ENCODE data around the gene SIX5. TPM values are rescaled to one million over a fixed set of nuclear protein-coding genes. Genes with fewer than 3 reads are reported as not detected.
"Not testable (repeated sequence)": the region's sequence is repeated elsewhere in the genome, so short reads cannot be mapped to it uniquely, and the experiment has no call there.

SIX5 gene
- total RNA-seq, 1 experiment from 2014 or later = 23.6 TPM

DNA sequence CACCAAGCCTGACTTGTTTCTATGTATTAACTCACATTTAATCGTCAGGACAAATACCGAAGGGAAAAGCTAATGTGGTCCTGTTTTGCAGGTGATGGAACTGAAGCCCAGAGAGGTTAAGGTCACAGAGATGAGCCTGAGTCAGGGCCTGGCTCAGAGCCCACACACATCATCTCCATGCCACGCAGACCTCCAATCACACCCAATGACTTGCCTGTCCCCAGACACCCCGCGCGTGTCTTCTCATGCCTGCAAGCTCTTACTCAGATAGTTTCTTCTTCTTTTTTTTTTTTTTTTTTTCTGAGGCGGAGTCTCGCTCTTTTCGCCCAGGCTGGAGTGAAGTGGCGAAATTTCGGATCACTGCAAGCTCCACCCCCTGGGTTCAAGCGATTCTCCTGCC lies 16.4 kb downstream of the SIX5 start:
- no TSS peak for BruUV-seq (replicated peaks)

DNA sequence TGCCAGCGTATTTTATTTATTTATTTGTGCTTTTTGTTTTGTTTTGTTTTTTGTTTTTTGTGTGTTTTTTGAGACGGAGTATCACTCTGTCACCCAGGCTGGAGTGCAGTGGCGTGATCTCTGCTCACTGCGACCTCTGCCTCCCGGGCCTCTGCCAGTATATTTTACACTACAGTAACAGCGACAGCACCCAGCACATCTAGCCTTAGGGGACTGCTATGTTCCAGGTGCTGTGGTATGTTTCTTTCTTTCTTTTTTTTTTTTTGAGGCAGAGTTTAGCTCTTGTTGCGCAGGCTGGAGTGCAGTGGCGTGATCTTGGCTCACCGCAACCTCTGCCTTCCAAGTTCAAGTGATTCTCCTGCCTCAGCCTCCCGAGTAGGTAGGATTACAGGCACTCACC lies 17.6 kb downstream of the SIX5 start:
- BruUV-seq (replicated peaks); H3K4me1 ChIP-seq (ENCODE audit: insufficient read depth, low read length, poor library complexity, severe bottlenecking); H3K36me3 ChIP-seq (ENCODE audit: insufficient read depth, low read length, poor library complexity, severe bottlenecking); H3K27ac ChIP-seq (ENCODE audit: low read depth, low read length, poor library complexity, severe bottlenecking); H3K4me3 ChIP-seq (ENCODE audit: low read depth, low read length, poor library complexity, severe bottlenecking); DNase-seq (ENCODE audit: low spot score); intact Hi-C loops (cut with micrococcal nuclease; ENCODE audit: unreplicated experiment); H3K9me3 ChIP-seq (ENCODE audit: low read depth, low read length, poor library complexity, severe bottlenecking); H3K27me3 ChIP-seq (replicated peaks; ENCODE audit: insufficient read depth, low read depth, low read length, poor library complexity): not testable (repeated sequence)
- ChIA-PET CTCF (interaction anchor here (0.6 kb wide), 1 partner anchor 1006 kb away, joined by 11 read pairs; no protein-coding TSS in a partner anchor), POLR2A (ENCODE audit: low non-redundant PET) (interaction anchor here (0.6 to 0.7 kb wide), 2 partner anchors 9 to 16 kb away, joined by 4 to 8 read pairs; no protein-coding TSS in a partner anchor)

More for the DNA sequence above, 16.4 kb downstream of the SIX5 start:
- Histone ChIP-seq H3K9me3 (ENCODE audit: low read depth, low read length, poor library complexity, severe bottlenecking) (no peaks in the 10 kb centered on the region), H3K4me1 (ENCODE audit: insufficient read depth, low read length, poor library complexity, severe bottlenecking) (no peaks in the 10 kb centered on the region), H3K36me3 (ENCODE audit: insufficient read depth, low read length, poor library complexity, severe bottlenecking) (no peaks in the 10 kb centered on the region), H3K4me3 (ENCODE audit: low read depth, low read length, poor library complexity, severe bottlenecking) (no peak overlapping the region), H3K27me3 (replicated peaks; ENCODE audit: insufficient read depth, low read depth, low read length, poor library complexity) (no peaks in the 10 kb centered on the region), H3K27ac (ENCODE audit: low read depth, low read length, poor library complexity, severe bottlenecking) (no peak overlapping the region)
- CTCF ChIA-PET = no interaction called here
- no peak for TF ChIP-seq EZH2 (IDR thresholded peaks at IDR 0.05; ENCODE audit: borderline replicate concordance, low read depth, low read length, poor library complexity, severe bottlenecking)
- TF ChIP-seq, protein P1, sequence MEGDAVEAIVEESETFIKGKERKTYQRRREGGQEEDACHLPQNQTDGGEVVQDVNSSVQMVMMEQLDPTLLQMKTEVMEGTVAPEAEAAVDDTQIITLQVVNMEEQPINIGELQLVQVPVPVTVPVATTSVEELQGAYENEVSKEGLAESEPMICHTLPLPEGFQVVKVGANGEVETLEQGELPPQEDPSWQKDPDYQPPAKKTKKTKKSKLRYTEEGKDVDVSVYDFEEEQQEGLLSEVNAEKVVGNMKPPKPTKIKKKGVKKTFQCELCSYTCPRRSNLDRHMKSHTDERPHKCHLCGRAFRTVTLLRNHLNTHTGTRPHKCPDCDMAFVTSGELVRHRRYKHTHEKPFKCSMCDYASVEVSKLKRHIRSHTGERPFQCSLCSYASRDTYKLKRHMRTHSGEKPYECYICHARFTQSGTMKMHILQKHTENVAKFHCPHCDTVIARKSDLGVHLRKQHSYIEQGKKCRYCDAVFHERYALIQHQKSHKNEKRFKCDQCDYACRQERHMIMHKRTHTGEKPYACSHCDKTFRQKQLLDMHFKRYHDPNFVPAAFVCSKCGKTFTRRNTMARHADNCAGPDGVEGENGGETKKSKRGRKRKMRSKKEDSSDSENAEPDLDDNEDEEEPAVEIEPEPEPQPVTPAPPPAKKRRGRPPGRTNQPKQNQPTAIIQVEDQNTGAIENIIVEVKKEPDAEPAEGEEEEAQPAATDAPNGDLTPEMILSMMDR (conservative IDR thresholded peaks at IDR 0.05; ENCODE audit: low read depth, low read length) = no peak
- DNase-seq (ENCODE audit: low spot score) = no peak
- intact Hi-C loops (cut with micrococcal nuclease; ENCODE audit: unreplicated experiment) = no loop called here
- POLR2A ChIA-PET (ENCODE audit: low non-redundant PET) = no interaction called here

DNA sequence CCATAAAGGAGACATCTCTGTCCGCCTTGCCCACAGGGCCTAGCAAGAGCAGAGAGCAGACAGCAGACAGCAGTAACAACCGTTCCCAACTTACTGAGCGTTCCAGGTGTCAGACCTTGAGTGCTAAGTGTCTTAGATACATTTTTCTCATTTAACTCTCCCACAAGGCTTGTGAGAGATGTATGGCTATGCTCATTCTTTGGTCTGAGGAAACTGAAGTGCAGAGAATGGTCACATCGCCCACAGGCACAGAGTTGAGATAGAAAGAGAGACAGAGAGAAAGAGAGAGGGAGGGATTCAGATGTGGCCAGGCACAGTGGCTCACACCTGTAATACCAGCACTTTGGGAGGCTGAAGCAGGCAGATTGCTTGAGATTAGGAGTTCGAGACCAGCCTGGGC lies 21.5 kb downstream of the SIX5 start:
- no peak overlapping the region for H3K4me3 ChIP-seq (ENCODE audit: low read depth, low read length, poor library complexity, severe bottlenecking)
- H3K27me3 ChIP-seq (replicated peaks; ENCODE audit: insufficient read depth, low read depth, low read length, poor library complexity) = no peaks in the 10 kb centered on the region
- H3K27ac ChIP-seq (ENCODE audit: low read depth, low read length, poor library complexity, severe bottlenecking) = no peak overlapping the region
- no peaks in the 10 kb centered on the region for H3K36me3 ChIP-seq (ENCODE audit: insufficient read depth, low read length, poor library complexity, severe bottlenecking)
- ChIA-PET POLR2A (ENCODE audit: low non-redundant PET) (no interaction called here), CTCF (no interaction called here)
- intact Hi-C loops (cut with micrococcal nuclease; ENCODE audit: unreplicated experiment) = no loop called here
- no peaks in the 10 kb centered on the region for H3K9me3 ChIP-seq (ENCODE audit: low read depth, low read length, poor library complexity, severe bottlenecking)
- BruUV-seq (replicated peaks) = no TSS peak
- DNase-seq (ENCODE audit: low spot score) = no peak
- no peaks in the 10 kb centered on the region for H3K4me1 ChIP-seq (ENCODE audit: insufficient read depth, low read length, poor library complexity, severe bottlenecking)
- no peak for TF ChIP-seq EZH2 (IDR thresholded peaks at IDR 0.05; ENCODE audit: borderline replicate concordance, low read depth, low read length, poor library complexity, severe bottlenecking)
- TF ChIP-seq, protein P1 (conservative IDR thresholded peaks at IDR 0.05; ENCODE audit: low read depth, low read length) = no peak

DNA sequence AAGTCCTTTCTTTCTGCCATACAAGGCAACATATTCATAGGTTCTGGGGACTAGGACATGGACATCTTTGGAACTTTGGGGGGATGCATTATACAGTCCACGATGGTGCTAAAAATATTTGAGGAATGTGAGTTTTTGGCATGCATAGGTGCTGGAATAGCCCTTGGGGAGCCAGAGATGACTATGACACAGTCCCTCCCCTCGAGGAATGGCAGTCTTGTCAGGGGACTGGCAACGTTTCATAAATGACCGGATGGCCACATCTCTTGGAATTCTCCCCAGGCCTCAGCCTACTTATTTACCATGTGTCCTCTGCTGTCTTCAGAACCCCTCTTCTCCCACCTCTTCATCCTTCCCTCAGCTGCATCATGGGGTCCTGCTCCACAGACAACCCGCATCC lies 22.2 kb downstream of the SIX5 start:
- no peak for TF ChIP-seq EZH2 (IDR thresholded peaks at IDR 0.05; ENCODE audit: borderline replicate concordance, low read depth, low read length, poor library complexity, severe bottlenecking)
- TF ChIP-seq, protein P1 (conservative IDR thresholded peaks at IDR 0.05; ENCODE audit: low read depth, low read length) = no peak
- intact Hi-C loops (cut with micrococcal nuclease; ENCODE audit: unreplicated experiment) = no loop called here
- Histone ChIP-seq H3K4me1 (ENCODE audit: insufficient read depth, low read length, poor library complexity, severe bottlenecking) (no peaks in the 10 kb centered on the region), H3K4me3 (ENCODE audit: low read depth, low read length, poor library complexity, severe bottlenecking) (no peak overlapping the region), H3K9me3 (ENCODE audit: low read depth, low read length, poor library complexity, severe bottlenecking) (no peaks in the 10 kb centered on the region), H3K27me3 (replicated peaks; ENCODE audit: insufficient read depth, low read depth, low read length, poor library complexity) (no peaks in the 10 kb centered on the region), H3K27ac (ENCODE audit: low read depth, low read length, poor library complexity, severe bottlenecking) (no peak overlapping the region), H3K36me3 (ENCODE audit: insufficient read depth, low read length, poor library complexity, severe bottlenecking) (no peaks in the 10 kb centered on the region)
- ChIA-PET CTCF (no interaction called here), POLR2A (ENCODE audit: low non-redundant PET) (no interaction called here)
- no peak for DNase-seq (ENCODE audit: low spot score)
- BruUV-seq (replicated peaks) = no TSS peak

All from A673 (cell line).